PFSK-1 (cell line): Measurements from ENCODE around the gene SLC25A24.

Experiments
- POLR2AphosphoS5 ChIP-seq: IDR thresholded peaks from 2 replicates; pipeline ENCODE4 v1.6.1; 2012; ENCODE audit warnings: low read depth, mild to moderate bottlenecking, control low read depth, low read length, moderate library complexity
- TF ChIP-seq, protein P1 (sequence below), 2 experiments: IDR thresholded peaks; 2 replicates each; pipeline versions ENCODE4 v1.6.1 to v1.8.0; 2011 to 2012; ENCODE audit warnings: low read depth in 2 of 2, low read length in 2 of 2, control low read depth in 1 of 2, inconsistent platforms in 1 of 2, mild to moderate bottlenecking in 1 of 2, moderate library complexity in 1 of 2; ENCODE audit not compliant: insufficient read depth in 1 of 2

DNA sequence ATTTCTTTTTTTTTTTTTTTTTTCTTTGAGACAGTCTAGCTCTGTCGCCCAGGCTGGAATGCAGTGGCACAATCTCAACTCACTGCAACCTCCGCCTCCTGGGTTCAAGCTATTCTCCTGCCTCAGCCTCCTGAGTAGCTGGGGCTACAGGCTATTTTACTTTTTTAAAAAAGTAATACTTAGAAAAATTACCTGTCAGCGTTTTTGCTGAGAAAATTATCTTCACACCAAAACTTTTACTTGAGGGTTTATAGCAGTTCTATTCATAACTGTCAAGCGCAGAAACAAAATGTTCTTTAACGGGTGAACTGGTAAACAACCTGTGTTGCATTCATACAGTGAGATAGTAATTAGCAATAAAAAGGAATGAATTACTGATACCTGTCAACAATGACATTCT lies 1.5 kb upstream of the SLC25A24 start:
- TF ChIP-seq, protein P1, sequence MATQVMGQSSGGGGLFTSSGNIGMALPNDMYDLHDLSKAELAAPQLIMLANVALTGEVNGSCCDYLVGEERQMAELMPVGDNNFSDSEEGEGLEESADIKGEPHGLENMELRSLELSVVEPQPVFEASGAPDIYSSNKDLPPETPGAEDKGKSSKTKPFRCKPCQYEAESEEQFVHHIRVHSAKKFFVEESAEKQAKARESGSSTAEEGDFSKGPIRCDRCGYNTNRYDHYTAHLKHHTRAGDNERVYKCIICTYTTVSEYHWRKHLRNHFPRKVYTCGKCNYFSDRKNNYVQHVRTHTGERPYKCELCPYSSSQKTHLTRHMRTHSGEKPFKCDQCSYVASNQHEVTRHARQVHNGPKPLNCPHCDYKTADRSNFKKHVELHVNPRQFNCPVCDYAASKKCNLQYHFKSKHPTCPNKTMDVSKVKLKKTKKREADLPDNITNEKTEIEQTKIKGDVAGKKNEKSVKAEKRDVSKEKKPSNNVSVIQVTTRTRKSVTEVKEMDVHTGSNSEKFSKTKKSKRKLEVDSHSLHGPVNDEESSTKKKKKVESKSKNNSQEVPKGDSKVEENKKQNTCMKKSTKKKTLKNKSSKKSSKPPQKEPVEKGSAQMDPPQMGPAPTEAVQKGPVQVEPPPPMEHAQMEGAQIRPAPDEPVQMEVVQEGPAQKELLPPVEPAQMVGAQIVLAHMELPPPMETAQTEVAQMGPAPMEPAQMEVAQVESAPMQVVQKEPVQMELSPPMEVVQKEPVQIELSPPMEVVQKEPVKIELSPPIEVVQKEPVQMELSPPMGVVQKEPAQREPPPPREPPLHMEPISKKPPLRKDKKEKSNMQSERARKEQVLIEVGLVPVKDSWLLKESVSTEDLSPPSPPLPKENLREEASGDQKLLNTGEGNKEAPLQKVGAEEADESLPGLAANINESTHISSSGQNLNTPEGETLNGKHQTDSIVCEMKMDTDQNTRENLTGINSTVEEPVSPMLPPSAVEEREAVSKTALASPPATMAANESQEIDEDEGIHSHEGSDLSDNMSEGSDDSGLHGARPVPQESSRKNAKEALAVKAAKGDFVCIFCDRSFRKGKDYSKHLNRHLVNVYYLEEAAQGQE (IDR thresholded peaks at IDR 0.05; ENCODE audit: insufficient read depth in 1 of 2, low read depth in 2 of 2, low read length in 2 of 2): no peak
- no peak for TF ChIP-seq POLR2AphosphoS5
